SH-SY5Y (cell line): Measurements from ENCODE around the gene ZBTB49.

Source experiments
- GATA2 ChIP-seq: IDR thresholded peaks from 2 replicates; pipeline ENCODE4 v1.6.1; 2011; ENCODE audit warnings: mild to moderate bottlenecking, low read depth, low read length
- GATA3 ChIP-seq: IDR thresholded peaks from 2 replicates; pipeline ENCODE4 v1.6.1; 2011; ENCODE audit warnings: low read depth, mild to moderate bottlenecking, low read length, moderate library complexity

- TF ChIP-seq GATA3 (no peak), GATA2 (no peak)
These were observed 66.3 kb downstream of the ZBTB49 start for GRCh38 chr4:4356106-4357041.
